H1 (cell line): ENCODE measurements around the gene PIM1. TPM values are rescaled to one million over a fixed set of nuclear protein-coding genes. Genes with fewer than 3 reads are reported as not detected.

ENCODE experiments used
- SIRT6 ChIP-seq: IDR thresholded peaks from one replicate; pipeline ENCODE4 v1.7.1; 2012; ENCODE audit warnings: low read length, inconsistent platforms
- polyA plus RNA-seq, 7 experiments: library from polyadenylated mRNA; depleted of rRNA in 3 of 7; stranded (reverse) in 5 of 7; unstranded in 2 of 7; fragments of >200 nt in 5 of 7; fragments of 200-250 nt in 2 of 7; gene quantifications; 1 replicate in 5 of 7; 2 replicates in 1 of 7; 4 replicates in 1 of 7; pipeline versions ENCODE4 v1.2.1 to v1.2.3, GENCODE V29; 2011 to 2013; ENCODE audit warnings: missing spikeins in 2 of 7, mixed read lengths in 2 of 7
- total RNA-seq: library from RNA; stranded (reverse); fragmentation: NEBNext Ultra II Directional; extraction: Animal tissue kit (Norgen Biotek cat#: 25700); gene quantifications from 2 replicates; pipeline ENCODE4 v1.2.1, GENCODE V29; 2021

The PIM1 gene
- total and polyA plus RNA-seq, 2 of the 8 experiments (the other 6 are each of a cell fraction or from before 2014, with no cell fraction given), result 25.5 to 94.9 TPM

DNA sequence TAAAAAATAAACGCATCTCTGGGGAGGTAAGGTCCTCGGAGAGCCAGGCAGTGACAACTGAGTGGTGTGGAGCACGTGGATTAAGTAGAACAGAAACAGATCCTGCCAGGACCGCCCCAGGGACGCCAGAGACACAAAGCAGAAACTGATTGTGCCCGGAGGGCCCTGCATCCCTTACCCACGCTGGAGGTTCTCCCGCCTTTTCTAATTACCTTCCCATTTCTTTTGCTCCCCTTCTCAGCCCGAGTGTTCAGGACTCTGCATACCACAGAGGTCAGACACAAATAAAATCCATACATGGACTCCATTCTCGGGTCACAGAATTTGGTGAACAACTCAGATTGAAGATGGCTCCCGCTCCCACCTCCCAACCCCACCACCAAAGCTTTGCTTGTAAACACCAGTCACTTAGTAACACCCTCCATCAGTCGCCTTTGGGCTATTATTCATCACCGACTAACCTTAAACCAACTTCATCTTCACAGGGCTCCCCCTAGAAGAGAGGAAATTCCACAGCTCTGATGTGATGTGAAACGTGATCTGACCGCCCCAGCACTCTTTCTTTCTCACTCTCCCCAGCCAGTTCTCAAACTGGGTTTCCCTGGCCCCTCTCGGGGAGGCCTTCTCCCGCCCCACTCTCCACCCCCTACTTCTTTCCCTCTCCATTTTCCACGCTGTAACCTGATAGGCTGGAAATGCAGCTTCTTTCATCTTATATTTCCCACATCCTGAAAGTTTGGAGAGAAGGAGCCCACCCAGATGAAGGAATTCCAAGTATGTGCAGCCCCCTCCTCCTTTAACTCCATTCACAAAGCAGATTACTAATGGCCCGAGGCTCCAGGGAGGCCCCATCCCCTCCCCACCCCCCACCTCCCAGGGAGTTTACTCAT lies 32.5 kb upstream of the PIM1 start (continued):
- no peak for TF ChIP-seq SIRT6
